HG03442 (cell line): Measurements from ENCODE around the gene CORO1A.
A peak's percentile ranks its signal among the peaks of the same experiment; 100 is the strongest.
"Not testable (repeated sequence)": the region's sequence is repeated elsewhere in the genome, so short reads cannot be mapped to it uniquely, and the experiment has no call there.

Source experiments
- ATAC-seq: cut with Tn5 transposase; IDR thresholded peaks from one replicate; pipeline ENCODE4 v1.9.1; 2021; ENCODE audit warnings: mild to moderate bottlenecking, moderate library complexity; ENCODE audit not compliant: unreplicated experiment

CORO1A gene

GRCh38 chr16:30169416-30169815, 14.0 kb upstream of the CORO1A start:
- ATAC-seq = not testable (repeated sequence)

GRCh38 chr16:30170145-30170544, 13.3 kb upstream of the CORO1A start:
- ATAC-seq = not testable (repeated sequence)

DNA sequence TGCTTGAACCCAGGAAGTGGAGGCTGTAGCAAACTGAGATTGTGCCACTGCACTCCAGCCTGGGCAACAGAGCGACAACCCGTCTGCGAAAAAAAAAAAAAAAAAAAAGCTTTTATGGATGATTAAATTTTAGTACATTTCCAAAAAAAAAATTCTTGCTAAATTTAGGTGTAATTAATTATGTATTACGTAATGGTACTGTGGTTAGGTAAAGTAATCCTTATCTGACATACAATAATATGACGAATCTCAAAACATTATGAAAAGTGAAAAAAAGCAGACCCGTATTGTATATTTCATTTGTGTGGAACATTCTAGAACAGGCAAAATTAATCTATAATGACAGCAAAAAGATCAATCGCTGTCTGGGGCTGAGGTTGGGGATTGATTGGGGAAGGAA, 10.3 kb upstream of the CORO1A start:
- ATAC-seq = no peak

GRCh38 chr16:30176876-30177275, 6.5 kb upstream of the CORO1A start:
- ATAC-seq = not testable (repeated sequence)

DNA sequence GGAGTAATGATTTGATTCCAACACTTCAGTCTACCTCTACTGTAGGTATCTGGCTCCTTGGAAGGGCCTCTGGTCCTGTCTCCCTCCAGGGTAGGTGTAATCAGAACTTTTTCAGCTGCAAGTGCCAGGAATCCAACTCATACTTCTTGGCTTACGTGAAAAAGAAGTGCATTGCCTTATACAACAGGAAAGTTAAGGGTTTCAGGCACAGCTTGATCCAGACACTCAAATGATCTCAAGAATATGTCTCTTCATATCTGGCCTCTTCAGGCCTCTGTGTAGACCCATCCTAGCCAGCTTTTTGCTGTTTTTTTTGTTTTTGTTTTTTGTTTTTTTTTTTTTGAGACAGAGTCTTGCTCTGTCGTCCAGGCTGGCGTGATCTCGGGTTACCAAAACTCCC, 4.2 kb upstream of the CORO1A start:
- no peak for ATAC-seq

DNA sequence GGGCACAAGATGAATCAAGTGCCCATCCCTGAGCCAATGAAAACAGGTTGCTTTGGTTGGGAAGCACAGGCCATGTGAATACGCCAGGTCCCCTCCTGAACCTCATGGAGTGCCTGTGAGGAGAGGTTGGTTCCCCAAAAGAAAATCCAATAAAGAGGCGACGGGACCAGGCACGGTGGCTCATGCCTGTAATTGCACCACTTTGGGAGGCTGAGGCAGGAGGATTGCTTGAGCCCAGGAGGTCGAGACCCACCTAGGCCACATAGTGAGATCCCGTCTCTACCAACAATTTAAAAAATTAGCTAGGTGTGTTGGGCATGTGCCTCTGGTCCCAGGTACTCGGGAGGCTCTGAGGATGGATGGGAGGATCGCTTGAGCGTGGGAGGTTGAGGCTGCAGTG, 3.5 kb upstream of the CORO1A start:
- no peak for ATAC-seq

DNA sequence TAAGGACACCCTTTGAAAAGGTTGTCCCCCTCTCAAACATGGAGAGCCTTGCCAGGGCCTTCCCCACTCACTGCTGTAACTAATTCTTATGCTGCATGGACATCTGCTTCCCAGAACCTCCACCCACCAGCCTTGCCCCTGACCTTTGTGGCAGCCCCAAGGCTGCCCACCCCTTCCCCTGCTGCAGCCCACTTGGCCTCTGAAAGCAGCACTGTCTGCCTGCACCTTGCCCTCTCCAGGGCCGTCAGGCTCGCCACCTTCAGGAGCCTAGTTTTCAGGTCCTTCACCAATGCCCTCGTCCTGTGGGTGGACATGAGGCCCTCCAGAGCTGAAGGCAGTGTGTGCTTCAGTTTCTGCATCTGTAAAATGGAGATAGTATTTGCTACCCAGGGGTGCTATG, 2.7 kb upstream of the CORO1A start:
- ATAC-seq = no peak

GRCh38 chr16:30184096-30184890, 891 bp downstream of the CORO1A start:
- peak; percentile 2 for ATAC-seq

- no peak for ATAC-seq
Measured at GRCh38 chr16:30184891-30185682, 1.7 kb downstream of the CORO1A start.

DNA sequence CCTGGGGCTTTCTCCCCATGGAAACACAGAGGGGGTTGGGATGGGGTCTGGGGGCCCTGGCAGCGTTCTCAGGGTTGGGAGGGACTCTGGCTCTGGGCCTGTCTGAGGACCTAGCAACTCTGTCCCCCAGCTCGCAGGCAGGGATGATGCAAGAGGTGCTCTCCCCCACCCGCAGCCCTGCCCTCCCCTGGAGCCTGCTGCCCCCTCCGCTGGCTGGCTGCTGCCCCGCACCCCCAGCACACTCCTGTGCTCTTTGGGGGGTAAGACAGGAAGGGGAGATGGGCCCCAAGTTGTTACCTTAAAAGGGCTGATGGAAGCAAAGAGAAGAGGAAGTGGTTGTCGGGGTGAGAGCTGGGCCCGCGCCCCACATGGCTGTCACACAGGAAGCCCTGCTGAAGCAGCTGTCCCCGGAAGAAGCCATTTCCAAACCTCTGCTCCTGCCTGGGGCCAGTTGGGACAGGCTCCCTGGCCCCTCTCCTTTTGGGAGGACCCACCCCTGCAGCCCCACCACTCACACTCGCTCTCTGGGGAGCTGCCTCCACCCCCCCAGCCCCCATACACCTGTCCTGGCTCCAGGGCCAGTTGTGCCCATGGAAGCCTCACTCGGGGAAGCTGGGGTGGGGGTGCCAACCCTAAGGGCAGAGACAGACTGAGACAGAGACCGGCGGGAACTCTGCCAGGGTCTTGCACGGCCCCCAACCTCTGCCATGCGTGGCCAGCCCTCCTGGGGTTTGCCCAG, 2.5 kb downstream of the CORO1A start:
- ATAC-seq = no peak

- ATAC-seq = no peak
Measured at GRCh38 chr16:30186444-30186781, 3.0 kb downstream of the CORO1A start.

DNA sequence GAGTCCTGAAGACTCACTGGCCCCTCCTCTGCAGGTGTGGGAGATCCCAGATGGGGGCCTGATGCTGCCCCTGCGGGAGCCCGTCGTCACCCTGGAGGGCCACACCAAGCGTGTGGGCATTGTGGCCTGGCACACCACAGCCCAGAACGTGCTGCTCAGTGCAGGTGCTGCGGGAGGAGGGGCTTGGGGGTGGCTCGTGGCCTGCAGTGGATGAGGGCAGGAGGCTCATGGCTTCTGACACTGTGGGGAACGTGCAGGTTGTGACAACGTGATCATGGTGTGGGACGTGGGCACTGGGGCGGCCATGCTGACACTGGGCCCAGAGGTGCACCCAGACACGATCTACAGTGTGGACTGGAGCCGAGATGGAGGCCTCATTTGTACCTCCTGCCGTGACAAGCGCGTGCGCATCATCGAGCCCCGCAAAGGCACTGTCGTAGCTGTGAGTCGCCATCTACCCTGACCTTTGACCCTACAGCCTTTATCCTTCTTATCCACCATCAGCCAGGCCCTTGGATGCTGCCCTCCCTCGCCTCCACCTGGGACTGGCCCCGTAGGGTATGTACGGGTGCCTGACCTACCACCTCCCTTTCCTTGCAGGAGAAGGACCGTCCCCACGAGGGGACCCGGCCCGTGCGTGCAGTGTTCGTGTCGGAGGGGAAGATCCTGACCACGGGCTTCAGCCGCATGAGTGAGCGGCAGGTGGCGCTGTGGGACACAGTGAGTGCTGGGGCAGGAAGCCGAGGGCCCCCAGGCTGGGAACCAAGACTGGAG, 3.6 kb downstream of the CORO1A start:
- no peak for ATAC-seq

DNA sequence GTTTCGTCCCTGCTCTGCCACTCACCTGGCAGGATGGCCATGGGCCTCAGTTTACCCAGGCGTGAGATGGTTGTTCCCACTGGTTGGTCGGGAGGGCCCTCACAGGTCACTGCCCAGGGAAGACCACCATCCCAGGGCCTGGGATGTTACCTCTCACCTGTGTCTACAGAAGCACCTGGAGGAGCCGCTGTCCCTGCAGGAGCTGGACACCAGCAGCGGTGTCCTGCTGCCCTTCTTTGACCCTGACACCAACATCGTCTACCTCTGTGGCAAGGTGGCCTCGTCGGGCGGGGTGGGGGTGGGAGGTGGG, 4.1 kb downstream of the CORO1A start:
- ATAC-seq = no peak

GRCh38 chr16:30187971-30188561, 4.7 kb downstream of the CORO1A start:
- no peak for ATAC-seq

- not testable (repeated sequence) for ATAC-seq
Measured at GRCh38 chr16:30191158-30191557, 7.8 kb downstream of the CORO1A start.

DNA sequence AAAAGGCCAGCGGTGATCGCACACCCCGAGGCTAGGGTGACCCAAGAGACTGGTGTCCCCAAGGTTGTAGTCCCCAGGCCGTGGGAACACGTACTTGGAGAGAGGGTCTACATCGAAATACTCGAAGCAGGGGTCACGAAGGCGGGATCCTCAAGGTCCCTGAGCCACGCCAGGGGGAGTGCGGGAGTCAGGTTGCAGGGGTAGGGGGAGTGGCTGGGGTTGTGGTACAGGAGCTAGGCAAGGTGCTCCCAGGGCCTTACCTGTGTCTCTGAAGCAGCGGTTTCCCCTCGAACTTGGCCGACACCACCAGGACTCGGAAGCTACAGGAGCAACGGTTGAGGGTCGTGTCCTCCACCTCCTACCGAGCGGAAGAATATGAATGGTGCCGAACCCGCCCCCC, 9.7 kb downstream of the CORO1A start:
- ATAC-seq = peak; percentile 4

DNA sequence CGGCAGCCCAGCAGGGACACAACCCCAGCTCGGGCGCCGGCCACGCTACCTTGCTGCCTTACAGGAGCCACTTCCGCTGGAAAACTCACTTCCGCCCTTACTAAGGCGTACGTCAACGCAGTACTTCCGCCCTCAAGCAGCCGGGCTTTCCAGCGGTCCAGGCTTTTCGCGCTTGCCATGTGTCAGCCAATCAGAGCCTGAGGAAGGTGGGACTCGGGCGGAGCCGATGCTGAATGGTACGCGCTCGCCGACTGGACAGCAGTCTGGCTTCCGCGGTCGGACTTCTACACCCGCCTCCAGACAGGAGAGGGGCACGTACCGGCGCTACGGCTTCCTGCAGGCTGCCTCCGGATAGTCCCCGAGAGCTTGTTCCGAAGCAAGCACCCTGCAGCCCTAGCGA, 10.2 kb downstream of the CORO1A start, which contains the start of the genes BOLA2B and SLX1A:
BOLA2B (minus strand) TSS at position 52 of the 400 bp plus-strand sequence. CDS start 71 bp downstream, outside the sequence.
SLX1A (plus strand) TSS at position 261 of the 400 bp plus-strand sequence. CDS start 210 bp downstream, outside the sequence.
- ATAC-seq = peak; percentile 84

GRCh38 chr16:30194172-30194925, 10.9 kb downstream of the CORO1A start:
- peak; percentile 50 for ATAC-seq

GRCh38 chr16:30197001-30197400, 13.6 kb downstream of the CORO1A start:
- ATAC-seq = not testable (repeated sequence)

DNA sequence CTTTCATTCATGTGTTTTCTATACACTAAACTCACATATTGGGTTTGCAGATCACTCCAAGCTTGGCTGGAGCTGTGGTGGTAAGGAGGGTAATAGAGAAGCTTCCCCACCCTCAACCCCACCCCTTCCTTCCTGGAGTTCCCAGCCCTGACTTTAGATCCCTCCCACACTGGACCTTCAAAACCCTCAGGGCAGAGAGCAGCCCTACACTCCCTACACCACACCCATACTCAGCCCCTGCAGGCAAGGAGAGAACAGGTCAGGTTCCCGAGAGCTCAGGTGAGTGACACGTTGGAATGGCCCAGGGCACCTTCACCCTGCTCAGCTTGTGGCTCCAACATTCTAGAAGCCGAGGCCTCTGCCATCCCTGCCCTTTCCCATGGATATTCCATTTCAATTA, 15.6 kb downstream of the CORO1A start, which contains the start of gene SULT1A3:
SULT1A3 (plus strand) TSS at position 207 of the 400 bp plus-strand sequence. CDS start 1,474 bp downstream, outside the sequence.
- ATAC-seq = not testable (repeated sequence)
